HG03342 (cell line): ENCODE measurements around the gene JAZF1.
"Not testable (repeated sequence)": the region's sequence is repeated elsewhere in the genome, so short reads cannot be mapped to it uniquely, and the experiment has no call there.

Experiments used
- ATAC-seq: cut with Tn5 transposase; IDR thresholded peaks from one replicate; pipeline ENCODE4 v1.9.1; 2021; ENCODE audit warnings: mild to moderate bottlenecking, moderate library complexity; ENCODE audit not compliant: unreplicated experiment

The JAZF1 gene

GRCh38 chr7:28017372-28017771 is 163.2 kb downstream of the JAZF1 start:
- no peak for ATAC-seq

DNA sequence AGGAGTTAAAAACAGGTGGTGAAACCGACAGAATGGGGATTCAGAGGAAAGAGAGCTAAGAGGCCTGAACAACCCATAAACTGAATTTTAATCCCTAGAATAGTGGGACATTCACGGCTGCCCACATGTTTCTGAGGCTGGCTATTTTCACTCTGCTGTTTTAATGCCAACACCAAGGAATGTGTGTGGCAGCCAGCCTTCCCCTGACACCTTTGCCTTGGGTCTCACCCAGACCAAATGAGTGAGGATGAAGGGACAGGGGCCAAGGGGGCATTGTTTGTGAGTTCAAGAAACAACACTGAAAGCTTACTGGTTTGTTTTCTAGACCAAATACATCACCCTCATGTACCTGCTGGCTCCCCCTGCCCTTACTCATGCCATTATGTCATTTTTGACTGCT is 164.3 kb downstream of the JAZF1 start:
- no peak for ATAC-seq

- ATAC-seq: no peak
Measured at GRCh38 chr7:28015169-28015568, 165.4 kb downstream of the JAZF1 start.

DNA sequence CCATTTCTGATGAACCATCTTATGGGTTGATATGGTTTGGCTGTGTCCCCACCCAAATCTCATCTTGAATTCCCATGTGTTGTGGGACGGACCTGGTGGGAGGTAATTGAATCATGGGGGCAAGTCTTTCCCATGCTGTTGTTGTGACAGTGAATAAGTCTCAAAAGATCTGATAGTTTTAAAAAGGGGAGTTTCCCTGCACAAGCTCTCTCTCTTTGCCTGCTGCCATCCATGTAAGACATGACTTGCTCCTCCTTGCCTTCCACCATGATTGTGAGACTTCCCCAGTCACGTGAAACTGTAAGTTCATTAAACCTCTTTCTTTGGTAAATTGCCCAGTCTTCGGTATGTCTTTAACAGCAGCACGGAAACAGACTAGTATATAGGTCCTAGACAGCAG is 166.3 kb downstream of the JAZF1 start:
- not testable (repeated sequence) for ATAC-seq

- ATAC-seq: no peak
Measured at GRCh38 chr7:28013441-28013840, 167.2 kb downstream of the JAZF1 start.

DNA sequence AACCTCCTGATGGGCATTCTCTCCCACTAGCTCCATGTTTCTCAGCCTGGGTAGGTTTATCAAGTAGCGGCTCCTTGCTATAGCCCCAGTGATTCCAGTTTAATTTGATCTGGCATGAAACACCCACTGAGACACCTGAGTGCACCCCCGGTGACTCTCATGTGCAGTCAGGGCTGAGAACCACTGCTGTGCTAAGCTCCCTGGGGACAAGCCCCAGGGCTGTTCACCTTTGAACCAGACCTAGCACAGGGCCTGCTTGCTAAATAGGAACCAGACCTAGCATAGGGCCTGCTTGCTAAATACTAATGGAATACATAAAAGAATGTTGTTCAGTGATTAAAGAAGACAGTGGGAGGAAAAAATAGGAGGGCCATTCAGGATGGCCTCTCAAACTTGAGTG is 167.6 kb downstream of the JAZF1 start:
- ATAC-seq: no peak

DNA sequence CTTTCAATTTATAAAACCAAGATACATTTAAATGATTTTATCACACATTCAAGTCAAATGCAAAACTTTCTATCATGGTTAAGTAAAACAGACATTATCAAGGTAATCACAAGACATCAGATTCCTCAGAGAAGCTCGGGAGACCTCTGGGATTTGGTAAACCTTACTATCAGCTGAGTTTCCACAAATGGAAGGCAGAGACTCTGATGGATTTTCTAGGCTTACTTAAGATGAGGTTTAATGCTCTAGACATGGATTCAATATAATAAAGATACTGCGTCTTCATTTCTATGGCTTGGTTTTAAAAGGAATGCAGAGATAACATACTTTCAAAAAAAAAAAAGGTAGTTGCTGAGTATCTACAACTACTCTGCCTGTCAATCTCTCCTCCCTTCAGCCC is 171.7 kb downstream of the JAZF1 start:
- no peak for ATAC-seq

DNA sequence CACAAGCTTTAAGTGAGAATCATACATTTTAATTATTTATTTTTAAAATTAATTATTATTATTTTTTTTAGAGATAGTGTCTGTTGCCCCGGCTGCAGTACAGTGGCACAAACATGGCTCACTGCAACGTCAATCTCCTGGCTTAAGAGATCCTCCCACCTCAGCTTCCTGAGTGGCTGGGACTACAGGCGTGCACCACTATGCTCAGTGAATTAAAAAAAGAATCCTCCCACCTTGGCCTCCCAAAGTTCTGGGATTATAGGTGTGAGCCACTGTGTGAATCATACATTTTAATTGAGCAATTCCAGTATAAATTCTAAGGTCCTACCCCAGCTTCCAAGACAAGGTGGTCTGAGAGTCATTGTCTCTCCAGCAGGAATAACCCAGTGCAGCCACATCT is 172.4 kb downstream of the JAZF1 start:
- no peak for ATAC-seq

DNA sequence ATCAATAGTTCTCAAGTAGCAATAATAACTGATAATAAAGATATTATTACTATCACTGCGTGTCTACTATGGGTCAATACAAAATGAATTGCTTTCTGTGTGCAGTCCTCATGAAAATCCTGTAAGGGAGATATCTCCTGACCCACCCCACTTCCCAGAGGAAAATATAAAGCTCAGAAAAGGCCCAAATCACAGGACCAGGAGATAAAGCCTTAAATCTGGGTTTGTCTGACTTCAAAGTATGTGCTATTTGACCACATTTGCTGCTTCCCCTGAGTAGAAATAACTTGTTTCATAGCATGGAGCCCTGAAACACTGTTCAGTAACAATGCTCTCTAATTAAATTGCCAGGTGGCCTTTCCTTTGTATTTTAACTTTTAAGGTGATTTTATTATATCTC is 174.1 kb downstream of the JAZF1 start:
- ATAC-seq: no peak

GRCh38 chr7:28005847-28006231 is 174.8 kb downstream of the JAZF1 start:
- no peak for ATAC-seq

DNA sequence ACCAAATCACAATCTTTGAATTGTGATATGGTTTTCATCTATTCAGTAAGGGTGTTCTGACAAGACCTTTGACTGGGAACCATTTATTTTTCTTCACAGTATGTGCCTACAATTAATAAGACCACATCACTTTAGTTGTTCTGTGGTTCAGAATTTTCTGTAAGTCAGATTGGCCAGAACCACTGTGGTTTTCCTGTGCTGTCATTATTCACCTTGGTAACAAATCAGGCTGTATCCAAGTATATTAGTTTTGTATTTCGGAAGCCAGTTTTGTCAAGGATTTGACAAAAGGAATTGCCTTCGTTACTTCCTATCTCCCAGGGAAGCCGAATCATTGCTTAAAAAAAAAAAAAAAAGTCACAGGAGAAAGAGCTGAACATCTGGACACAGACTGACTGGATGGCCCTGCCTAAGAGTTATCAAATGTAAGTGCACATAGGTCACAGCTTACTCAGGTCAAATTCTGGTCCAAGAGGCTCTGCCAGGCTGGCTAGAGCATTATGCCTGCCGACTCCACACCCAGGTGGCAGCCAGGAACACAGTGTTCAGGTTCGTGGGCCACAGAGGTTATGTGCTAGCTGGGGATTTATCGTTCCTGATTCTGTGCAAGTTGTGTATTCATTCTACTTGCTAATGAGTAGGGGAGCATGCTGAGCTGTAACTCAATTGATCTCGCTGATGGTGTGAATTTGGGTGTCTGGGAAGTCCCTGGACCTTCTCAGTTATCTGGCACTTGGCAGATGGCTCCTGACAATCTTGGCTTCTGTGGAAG is 175.3 kb downstream of the JAZF1 start:
- no peak for ATAC-seq

- no peak for ATAC-seq
Measured at GRCh38 chr7:28003408-28003807, 177.2 kb downstream of the JAZF1 start.

DNA sequence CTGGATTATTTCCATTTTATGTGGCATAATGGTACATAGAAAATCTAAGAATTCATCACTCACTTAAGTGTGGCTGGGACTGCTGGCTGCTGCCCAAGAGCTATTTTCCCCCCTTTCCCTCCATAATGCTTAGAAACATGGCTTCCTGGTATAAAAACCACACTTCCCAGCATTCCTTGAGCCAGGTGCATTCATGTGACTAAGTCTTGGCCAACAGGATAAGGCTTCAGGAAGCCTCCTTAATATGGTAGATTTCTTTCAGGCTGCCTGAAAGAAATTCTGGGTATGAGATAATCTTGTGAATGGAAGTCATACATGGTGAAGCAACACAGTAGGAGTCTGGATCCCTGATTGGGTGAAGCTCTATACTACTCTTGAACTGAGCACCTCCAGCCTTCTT is 178.0 kb downstream of the JAZF1 start:
- no peak for ATAC-seq

GRCh38 chr7:28001896-28002295 is 178.7 kb downstream of the JAZF1 start:
- no peak for ATAC-seq

DNA sequence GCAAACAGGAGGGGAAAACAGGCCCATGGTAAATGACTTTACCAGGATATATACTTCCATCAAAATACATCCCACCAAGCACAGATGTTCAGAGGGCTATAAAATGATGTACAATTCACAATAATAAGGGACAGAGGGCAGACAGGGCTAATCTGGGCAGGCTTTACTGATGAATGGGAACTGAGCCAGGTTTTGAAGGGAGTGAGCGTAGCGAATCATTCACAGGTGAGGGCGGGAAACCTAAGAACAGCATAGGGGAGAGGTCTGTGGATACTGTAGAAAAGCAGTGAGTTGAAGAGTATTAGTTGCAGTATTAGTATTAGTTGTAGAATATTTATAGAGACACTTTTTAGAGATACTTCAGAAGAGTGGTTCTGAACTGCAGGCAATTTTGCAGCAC is 180.8 kb downstream of the JAZF1 start:
- ATAC-seq: no peak

DNA sequence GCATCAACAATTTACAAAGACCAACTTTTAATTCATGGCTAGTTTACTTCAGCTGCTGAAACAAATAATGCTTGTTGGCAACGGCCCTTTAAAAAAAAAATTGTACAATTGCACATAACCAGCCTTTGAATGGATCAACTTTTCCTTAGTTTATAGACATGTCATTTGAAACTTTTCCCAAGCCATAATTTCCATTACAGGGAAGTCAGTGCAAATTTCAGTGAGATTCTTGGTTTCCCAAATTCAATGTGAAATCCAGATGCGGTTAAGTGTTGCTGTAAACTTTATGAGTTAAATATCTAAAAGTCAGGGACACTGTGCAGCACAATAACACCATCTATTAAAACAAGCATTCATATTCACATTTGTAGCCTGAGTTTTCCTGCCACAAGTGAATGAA is 182.2 kb downstream of the JAZF1 start:
- ATAC-seq: no peak

DNA sequence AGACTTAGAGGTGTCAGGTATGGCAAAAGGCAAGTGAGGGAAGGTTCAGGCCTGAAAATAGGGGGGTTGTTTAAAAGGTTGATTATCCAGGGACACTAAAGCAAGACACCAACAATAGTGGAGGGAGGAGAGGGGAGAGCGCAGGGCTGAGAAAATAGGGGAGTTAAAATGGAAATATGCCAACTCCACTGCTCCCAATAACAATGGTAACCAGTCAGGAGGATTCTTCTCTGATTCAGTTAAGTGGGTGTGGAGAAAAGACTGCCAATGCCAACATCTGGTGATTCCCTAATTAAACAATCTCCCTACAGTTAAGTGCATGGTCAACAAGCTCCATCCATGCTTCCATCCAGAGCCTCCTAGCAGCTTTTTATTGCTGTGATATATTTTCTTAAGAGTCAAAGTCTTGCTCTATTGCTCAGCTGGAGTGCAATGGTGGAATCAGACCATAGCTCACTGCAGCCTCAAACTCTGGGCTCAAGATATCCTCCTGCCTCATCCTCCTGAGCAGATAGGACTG is 183.3 kb downstream of the JAZF1 start:
- no peak for ATAC-seq

- no peak for ATAC-seq
Measured at GRCh38 chr7:27996141-27996540, 184.5 kb downstream of the JAZF1 start.

DNA sequence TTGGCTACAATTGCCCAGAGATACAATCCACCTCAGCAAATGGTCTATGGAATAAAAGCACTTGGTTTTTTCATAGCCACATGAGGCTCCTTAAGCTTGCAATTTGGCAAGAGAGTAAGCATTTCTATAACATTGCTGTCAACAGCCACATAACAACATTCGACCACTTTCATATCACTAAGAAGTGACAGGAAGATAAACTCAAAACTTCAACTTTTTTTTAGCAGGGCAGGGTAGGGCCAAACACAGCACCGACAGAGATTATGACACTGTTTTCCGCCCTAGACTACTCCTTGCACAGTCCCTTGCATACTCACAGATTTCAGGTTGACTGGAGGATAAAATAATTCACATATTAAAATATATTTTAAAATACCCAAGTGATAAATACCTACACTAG is 185.4 kb downstream of the JAZF1 start:
- ATAC-seq: no peak

- ATAC-seq: no peak
Measured at GRCh38 chr7:27994639-27995038, 186.0 kb downstream of the JAZF1 start.

DNA sequence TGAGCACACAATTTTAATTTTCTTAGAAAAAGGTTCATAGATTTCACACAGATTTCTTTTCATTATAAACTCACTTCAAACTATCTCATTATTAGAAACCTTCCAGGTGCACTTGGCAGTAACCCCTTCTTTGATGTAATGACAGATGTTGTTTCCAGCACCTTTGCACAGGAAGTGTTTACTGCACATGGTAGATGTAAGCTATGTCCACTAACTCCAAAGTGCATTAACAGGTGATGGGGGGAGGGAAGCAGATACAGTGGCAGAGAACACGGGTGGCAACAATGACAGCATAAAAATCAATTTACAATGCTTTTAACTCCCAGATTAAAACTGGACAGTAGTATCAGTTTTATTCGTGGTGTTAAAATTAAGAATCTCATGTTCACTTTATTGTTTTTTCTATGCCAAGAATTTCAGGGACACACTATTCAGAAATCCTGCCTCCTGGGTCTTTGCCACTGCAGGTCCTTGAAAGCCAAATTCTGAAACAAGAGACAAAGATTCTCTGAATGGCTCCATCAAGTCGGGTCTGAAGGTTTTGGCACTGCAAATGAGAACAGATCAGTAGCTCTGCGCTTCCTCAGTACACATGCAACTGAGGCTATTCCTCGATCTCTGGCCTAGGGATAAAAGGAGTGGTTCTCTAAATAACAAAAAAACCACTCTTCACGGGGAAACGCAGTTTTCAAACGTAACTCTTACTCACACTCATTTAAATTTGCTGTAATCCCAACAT is 187.7 kb downstream of the JAZF1 start:
- no peak for ATAC-seq

- no peak for ATAC-seq
Measured at GRCh38 chr7:27992097-27992496, 188.5 kb downstream of the JAZF1 start.
